HUDEP-2 (cell line): ENCODE results near the gene DISC1.

ENCODE experiments used
- DNase-seq, 76 experiments: peaks; one replicate each; lab custom pipeline; 2025; ENCODE audit not compliant: unreplicated experiment in 76 of 76; lab: John Stamatoyannopoulos, UW

DISC1 gene

DNA sequence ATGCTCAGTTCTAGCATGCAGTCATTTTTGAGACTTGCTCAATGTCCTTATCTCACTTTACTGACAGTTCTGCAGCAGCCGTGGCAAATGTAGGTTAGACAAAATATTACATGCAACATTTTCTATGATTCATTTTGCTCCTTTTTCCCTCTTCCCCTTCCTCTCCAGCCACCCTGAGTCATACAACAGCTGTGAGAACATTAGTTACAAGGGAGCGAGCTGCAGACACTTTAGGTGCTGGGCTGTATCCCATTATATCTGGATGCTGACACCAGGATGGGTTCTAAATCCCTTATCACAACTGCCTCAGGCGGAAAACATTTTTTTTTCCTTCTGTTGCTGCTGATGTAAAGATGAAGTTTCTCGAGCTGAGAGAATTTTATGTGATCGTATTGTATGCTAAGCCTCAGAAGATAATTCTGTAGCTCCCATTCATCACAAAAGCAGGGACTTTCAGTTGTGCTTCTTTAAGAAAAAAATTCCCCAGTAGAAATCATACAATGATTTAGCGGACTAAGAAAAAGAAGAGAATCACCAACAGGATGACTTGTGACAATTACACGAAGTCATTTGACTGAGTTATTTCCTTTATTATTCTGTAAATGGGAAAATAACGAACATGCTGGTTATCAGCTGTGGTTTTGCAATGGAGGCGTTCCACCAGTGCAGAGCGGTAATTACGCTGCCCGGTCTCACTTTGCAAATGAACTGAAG, 345.0 kb downstream of the DISC1 start:
- no peak for DNase-seq

- no peak for DNase-seq
Measured at GRCh38 chr1:231972111-231972445, 345.5 kb downstream of the DISC1 start.

- no peak for DNase-seq
Measured at GRCh38 chr1:231973830-231974229, 347.2 kb downstream of the DISC1 start.

DNA sequence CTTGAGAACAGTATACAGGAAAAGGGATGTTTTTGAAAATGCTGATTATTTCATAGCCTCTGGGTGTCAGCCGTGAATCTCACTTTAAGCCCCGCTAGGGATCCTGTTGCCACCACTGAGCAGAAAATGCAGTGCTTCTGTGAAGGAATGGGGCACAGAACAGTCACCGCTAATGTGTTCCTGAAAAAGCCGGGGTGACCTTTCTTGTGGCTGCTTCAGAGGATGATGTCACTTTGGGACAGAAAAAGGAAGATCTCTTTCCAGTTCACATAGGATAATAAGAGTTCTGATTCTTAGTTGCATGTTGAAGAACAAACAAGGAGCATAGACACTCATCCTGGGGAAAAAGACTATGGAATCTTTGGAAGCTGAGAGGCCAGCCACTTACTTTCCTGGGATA, 349.6 kb downstream of the DISC1 start:
- no peak for DNase-seq

- no peak for DNase-seq
Measured at GRCh38 chr1:231981675-231982074, 355.1 kb downstream of the DISC1 start.

DNA sequence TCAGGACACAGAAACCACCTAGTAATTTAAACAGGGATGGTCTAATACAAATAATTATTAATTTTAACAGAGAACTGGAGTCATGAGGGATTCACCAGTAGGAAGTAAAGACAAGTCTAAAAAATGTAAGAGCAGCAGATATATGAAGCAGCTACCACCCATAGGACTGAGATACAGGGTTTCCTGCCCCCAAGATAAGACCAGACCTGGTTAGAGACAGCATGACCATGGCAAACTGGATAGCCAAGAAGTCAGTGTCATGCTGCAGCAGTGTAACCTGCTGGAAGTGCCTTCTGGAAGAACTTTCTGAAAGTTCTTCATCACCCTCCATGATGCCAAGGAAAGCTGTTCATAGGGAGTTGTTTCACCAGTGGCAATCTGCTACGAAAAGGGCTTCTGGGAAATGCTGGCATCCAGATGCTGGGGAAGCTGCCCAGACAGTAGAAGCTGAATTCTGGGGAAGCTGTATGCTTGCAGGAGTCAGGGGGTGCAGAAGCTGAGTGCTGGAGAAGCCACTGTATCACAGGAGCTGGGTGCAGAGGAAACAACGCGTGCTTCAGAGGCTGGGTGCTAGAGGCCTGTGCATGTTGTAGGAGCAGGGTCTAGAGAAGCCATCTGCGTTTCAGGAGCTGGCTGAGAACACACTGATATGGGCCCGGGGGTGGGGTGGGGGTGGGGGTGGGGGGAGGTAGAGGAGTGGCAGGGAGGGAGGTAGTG, 356.4 kb downstream of the DISC1 start:
- DNase-seq = no peak

GRCh38 chr1:231983588-231984193, 357.1 kb downstream of the DISC1 start:
- no peak for DNase-seq

- no peak for DNase-seq
Measured at GRCh38 chr1:231985296-231986023, 358.9 kb downstream of the DISC1 start.

GRCh38 chr1:231986631-231987336, 360.2 kb downstream of the DISC1 start:
- no peak for DNase-seq

DNA sequence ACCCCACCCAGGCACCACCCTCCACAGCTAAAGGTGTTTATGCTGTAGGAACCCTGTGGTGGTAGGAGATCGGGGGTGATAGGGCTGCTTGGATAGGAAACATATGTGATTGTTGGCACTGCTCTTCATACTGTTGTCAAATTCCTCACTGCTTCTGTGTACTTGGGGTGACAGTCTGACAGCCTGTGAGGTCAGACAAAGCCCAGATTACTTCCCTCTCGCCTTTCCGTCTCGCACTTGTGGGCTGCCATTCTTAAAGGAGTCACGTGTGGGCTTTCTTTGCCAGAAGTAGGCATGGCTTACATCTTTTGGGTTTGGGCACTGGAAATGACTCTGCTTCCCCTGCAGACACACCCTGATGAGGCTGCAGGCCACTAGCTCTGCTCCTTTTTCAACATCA, 363.8 kb downstream of the DISC1 start:
- no peak for DNase-seq

GRCh38 chr1:231991231-231991630, 364.6 kb downstream of the DISC1 start:
- DNase-seq = no peak

DNA sequence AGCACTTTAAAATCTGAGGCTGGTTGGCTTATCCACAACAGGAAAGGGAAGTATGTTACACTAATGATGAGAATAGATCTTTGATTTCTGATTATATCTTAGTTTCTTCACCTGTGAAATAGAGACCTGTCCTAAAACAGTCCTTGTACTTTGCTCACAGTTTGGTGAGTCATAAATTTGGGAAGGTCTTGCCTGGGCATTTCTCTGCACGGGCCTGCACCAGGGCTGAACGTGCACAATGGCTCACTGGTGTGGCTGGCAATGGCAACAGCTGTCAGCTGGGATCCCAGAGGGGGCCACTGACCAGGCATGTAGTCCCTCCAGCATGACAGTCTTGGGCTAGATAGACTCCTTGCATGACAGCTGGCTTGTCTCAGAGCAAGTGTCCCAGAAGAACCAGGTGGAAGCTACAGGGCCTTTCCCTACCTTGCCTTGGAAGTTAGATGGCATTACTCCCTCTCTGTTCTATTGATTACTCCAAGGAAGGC, 367.4 kb downstream of the DISC1 start:
- no peak for DNase-seq

DNA sequence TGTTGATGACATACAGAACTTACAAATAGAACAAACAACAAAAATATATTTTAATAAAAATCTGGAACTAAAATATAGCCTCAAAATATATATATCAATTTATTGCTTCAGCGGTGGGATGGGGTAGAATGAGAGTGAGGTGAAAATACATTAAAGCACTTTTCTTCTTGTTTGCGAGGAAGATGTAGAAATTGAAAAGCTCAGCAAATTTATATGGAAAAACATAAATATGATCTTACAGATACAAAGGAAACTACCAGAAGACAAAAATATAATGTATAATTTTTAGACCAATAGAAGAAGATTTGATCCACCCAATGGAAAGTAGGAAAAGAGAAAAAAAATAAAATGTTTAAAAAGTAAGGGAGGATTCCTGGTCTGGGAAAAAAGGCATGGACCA, 372.2 kb downstream of the DISC1 start:
- no peak for DNase-seq

- no peak for DNase-seq
Measured at GRCh38 chr1:232005300-232005699, 378.7 kb downstream of the DISC1 start.

DNA sequence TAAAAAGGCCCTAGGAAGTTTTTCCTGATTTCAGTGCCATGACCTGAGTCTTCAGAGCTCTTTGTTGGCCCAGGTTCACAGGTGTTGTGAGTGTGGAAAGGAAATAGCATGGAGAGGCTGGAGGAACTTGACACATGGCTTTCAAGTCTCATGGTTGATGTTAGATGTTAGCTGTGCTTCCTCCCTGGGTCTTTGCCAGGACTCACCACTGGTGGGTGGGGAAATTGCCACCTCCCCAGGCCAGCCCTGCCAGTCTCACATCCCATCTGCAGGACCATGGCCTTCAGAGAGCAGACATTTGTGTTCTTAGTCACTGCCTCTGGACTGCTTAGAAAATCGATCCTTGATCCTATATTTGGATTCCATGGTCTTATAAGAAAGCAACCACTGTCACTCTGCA, 383.2 kb downstream of the DISC1 start:
- DNase-seq = no peak

GRCh38 chr1:232011961-232012360, 385.4 kb downstream of the DISC1 start:
- no peak for DNase-seq

DNA sequence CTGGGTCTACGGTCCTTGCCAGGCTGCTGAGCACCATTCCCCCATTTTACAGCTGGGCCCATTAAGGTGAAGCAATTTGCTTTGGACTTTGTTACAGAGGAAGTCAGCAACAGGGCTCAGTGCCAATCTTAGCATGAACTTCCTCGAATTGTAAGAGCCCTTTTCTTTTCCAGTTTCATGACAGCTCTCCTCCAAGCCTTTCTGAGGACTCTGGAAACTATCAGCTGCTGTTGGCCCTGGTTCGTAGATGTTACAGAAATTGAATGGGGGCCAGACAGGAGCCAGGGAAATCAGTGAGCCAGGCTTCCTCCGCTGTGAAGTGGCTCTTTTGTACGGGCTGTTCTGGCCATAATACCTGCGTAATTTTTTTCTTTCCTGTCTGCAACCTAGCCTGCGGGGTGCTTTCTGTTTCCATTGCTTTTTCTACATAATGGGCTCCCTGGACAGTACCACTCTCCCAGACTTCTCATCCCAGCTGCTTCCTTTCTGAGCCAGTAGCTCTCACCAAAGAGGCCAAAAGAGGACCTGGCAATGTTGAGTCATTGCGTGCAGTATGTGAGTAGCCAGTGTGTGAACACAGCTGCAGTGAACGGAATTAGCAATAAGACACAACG, 386.3 kb downstream of the DISC1 start:
- no peak for DNase-seq

DNA sequence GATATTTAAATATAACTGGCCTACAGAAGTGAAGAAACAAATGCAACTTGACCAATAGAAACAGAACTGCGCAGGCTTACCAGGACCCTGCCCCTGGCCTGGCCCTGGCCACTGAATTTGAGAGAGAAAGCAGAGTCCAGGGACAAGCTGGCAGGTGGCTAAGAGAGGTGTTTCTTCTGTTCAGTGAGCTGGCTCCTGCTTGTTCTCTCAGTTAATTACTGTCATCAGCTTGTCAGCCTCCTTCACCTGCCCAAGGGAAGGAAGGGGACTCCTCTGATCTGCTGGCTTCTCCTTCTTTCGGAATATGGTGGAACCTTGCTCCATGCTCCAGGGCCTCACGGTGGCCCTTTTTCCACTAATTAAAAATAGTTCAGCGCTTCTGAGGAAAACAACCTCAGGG, 388.4 kb downstream of the DISC1 start:
- no peak for DNase-seq

GRCh38 chr1:232016616-232017015, 390.0 kb downstream of the DISC1 start:
- no peak for DNase-seq

DNA sequence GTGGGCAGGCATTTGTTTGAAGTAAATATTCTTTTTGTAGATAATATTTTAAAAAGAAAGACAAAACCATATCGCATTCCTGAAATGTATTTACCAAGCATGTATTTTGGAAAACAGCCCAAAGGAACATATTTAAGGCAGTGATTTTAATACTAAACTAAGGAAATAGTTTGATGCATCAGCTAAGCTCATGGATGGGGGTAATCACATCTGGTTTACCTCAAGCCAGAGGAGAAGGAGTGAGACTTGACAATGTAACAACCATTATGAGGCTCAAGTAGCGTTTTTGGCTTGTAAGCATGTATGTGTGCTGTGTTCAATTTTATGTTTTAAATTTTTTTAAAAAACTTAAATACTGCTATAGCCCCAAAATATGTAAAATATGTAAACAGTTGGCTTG, 390.5 kb downstream of the DISC1 start:
- no peak for DNase-seq
